ENCODE data around the gene MTCL3.

MTCL3 gene

DNA sequence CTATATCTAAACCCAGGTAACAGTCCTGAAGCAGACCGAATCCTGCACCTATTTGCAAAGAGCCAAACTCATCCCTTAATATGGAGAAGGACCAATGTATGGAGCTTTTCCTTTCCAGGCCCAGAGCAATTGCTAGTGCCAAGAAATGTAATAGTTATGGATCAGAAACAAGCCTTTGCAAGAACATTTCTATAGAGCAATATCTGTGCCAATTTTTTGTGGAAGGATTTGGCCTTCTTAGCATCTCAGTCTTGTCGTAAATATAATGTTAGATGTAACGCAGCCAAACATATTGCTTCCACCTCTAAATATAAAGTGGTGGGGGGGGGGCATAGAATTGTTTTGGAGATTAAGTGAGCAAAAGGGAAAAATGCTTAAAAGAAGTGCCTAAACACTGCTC lies 62.7 kb downstream of the MTCL3 start:
- intact Hi-C loops (cut with DNase I; ENCODE audit: low total_unique reads), result no loop called here

DNA sequence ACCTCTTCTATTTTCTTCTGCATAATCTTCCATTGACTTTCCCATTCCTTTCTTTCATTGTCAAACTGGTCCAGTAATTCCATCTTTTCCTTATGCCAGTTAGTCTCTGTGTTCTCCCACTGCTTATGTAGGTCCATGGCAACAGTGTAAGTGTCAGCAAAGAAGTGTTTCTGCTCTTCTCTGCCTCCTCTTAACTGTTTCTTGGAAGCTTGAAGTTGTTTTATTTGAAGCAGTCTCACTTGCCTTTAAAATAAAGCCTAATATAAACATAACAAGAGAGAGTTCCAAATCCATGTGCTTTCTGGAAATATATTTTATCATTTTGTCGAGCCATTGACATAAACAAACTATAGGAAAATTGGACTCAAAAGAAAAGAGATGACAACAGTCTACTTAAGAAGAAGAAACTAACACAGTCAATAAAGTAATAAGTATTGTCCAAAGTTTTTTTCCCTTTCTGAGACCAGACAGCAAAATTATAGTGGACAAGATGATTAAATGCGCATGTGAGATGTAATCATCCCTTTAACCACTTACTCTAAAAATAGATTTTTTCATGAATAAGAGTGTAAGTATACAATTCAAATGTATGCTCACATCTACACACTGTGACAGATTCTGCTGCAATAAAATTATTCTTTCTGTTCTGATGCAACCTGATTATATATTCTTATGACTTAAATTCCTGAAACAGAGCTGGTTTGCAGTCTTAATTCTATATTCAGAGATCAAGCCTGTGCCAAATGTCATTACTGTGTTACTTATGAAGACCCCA lies 65.1 kb downstream of the MTCL3 start:
- no peak for DNase-seq
- in situ Hi-C loops (cut with MboI; ENCODE audit: low pct_ligation_motif_present in 1 of 4, low pct_unique_long_range_greater_than_20kb in 1 of 4, low sequenced_read_pairs in 3 of 4), result no loop called here
- Histone ChIP-seq H3K9me3 (no peaks in the 10 kb centered on the region), H3K4me3 (no peak overlapping the region), H3K4me1 (peaks cover 0 to 5% (median 0%) of the 10 kb centered on the region in 4 donors), H3K27me3 (no peaks in the 10 kb centered on the region), H3K36me3 (no peaks in the 10 kb centered on the region), H3K27ac (peak overlapping the region in 3 of 4 donors; percentile 10 to 56 (median 19))
- intact Hi-C loops (cut with DNase I; ENCODE audit: low total_unique reads), result no loop called here
- WGBS, 2 donors (ENCODE audit: low coverage in 1 of 2), result 48 to 63% methylated on average over 2 of the region's 2 CpGs
- TF ChIP-seq POLR2AphosphoS5 (IDR thresholded peaks at IDR 0.05), result no peak
- no peak for TF ChIP-seq EP300 (IDR thresholded peaks at IDR 0.05; ENCODE audit: low read depth)
- TF ChIP-seq CTCF (IDR thresholded peaks at IDR 0.05), result no peak
- TF ChIP-seq POLR2A (IDR thresholded peaks at IDR 0.05), result no peak

More for the DNA sequence above, 62.7 kb downstream of the MTCL3 start:
- 80 to 87% methylated on average over 3 of the region's 3 CpGs for WGBS, 2 donors (ENCODE audit: low coverage in 1 of 2)
- DNase-seq, result no peak
- in situ Hi-C loops (cut with MboI; ENCODE audit: low pct_ligation_motif_present in 1 of 4, low pct_unique_long_range_greater_than_20kb in 1 of 4, low sequenced_read_pairs in 3 of 4), result no loop called here
- TF ChIP-seq CTCF (IDR thresholded peaks at IDR 0.05), result no peak
- TF ChIP-seq POLR2A (IDR thresholded peaks at IDR 0.05), result no peak
- TF ChIP-seq POLR2AphosphoS5 (IDR thresholded peaks at IDR 0.05), result no peak
- no peak for TF ChIP-seq EP300 (IDR thresholded peaks at IDR 0.05; ENCODE audit: low read depth)
- Histone ChIP-seq H3K27ac (peak overlapping the region; percentile 10 to 85 (median 80)), H3K36me3 (no peaks in the 10 kb centered on the region), H3K27me3 (no peaks in the 10 kb centered on the region), H3K9me3 (no peaks in the 10 kb centered on the region), H3K4me3 (no peak overlapping the region), H3K4me1 (peaks cover 0 to 5% (median 0%) of the 10 kb centered on the region in 4 donors)

GRCh38 chr6:127452803-127453202 lies 66.3 kb downstream of the MTCL3 start:
- Histone ChIP-seq H3K4me1 (no peaks in the 10 kb centered on the region), H3K36me3 (no peaks in the 10 kb centered on the region), H3K9me3 (no peaks in the 10 kb centered on the region), H3K27me3 (no peaks in the 10 kb centered on the region), H3K27ac (no peak overlapping the region), H3K4me3 (no peak overlapping the region)
- in situ Hi-C loops (cut with MboI; ENCODE audit: low pct_ligation_motif_present in 1 of 4, low pct_unique_long_range_greater_than_20kb in 1 of 4, low sequenced_read_pairs in 3 of 4), result no loop called here
- TF ChIP-seq POLR2AphosphoS5 (IDR thresholded peaks at IDR 0.05), result no peak
- no peak for DNase-seq
- intact Hi-C loops (cut with DNase I; ENCODE audit: low total_unique reads), result no loop called here

DNA sequence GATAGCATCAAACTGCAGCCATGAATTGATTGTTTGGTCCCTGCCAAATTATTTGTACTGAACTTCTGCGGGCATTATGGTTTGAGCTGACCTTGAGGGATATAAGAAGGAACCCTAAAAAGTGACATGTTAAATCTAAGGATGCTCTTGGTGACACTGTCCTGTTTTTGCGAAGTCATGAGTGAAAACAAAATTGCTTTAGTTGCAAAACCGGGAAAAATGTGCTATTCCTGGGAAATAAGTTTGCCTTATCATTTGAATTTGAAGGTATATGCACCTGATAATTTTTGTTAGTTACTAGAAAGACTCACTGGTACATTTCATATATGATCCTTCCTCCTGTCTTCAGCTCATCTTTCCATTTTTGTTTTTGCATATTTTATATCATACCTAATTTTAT lies 67.7 kb downstream of the MTCL3 start:
- TF ChIP-seq EP300 (IDR thresholded peaks at IDR 0.05; ENCODE audit: low read depth) (no peak), CTCF (IDR thresholded peaks at IDR 0.05) (no peak), POLR2AphosphoS5 (IDR thresholded peaks at IDR 0.05) (no peak), POLR2A (IDR thresholded peaks at IDR 0.05) (no peak)
- WGBS, 2 donors (ENCODE audit: low coverage in 1 of 2), result 86 to 92% methylated on average over 2 to 3 of the region's 3 CpGs
- intact Hi-C loops (cut with DNase I; ENCODE audit: low total_unique reads), result no loop called here
- Histone ChIP-seq H3K9me3 (no peaks in the 10 kb centered on the region), H3K4me3 (no peak overlapping the region), H3K4me1 (no peaks in the 10 kb centered on the region), H3K27me3 (no peaks in the 10 kb centered on the region), H3K36me3 (no peaks in the 10 kb centered on the region), H3K27ac (no peak overlapping the region)
- in situ Hi-C loops (cut with MboI; ENCODE audit: low pct_ligation_motif_present in 1 of 4, low pct_unique_long_range_greater_than_20kb in 1 of 4, low sequenced_read_pairs in 3 of 4), result no loop called here
- no peak for DNase-seq

- intact Hi-C loops (cut with DNase I; ENCODE audit: low total_unique reads) (no loop called here), in situ Hi-C loops (cut with MboI; ENCODE audit: low pct_ligation_motif_present in 1 of 4, low pct_unique_long_range_greater_than_20kb in 1 of 4, low sequenced_read_pairs in 3 of 4) (no loop called here)
- DNase-seq, result no peak
- Histone ChIP-seq H3K9me3 (no peaks in the 10 kb centered on the region), H3K27me3 (no peaks in the 10 kb centered on the region), H3K27ac (no peak overlapping the region), H3K4me3 (no peak overlapping the region), H3K36me3 (no peaks in the 10 kb centered on the region), H3K4me1 (no peaks in the 10 kb centered on the region)
- TF ChIP-seq POLR2AphosphoS5 (IDR thresholded peaks at IDR 0.05) (no peak), POLR2A (IDR thresholded peaks at IDR 0.05) (no peak), CTCF (IDR thresholded peaks at IDR 0.05) (no peak), EP300 (IDR thresholded peaks at IDR 0.05; ENCODE audit: low read depth) (no peak)
These were observed 71.4 kb downstream of the MTCL3 start for GRCh38 chr6:127447780-127448179.
